Epithelial cell of proximal tubule (primary cell): ENCODE results near the gene RELL2. TPM values are rescaled to one million over a fixed set of nuclear protein-coding genes. Genes with fewer than 3 reads are reported as not detected.

Source experiments
- DNase-seq: peaks from one replicate; pipeline ENCODE4 v3.0.0-alpha.2; 2011; ENCODE audit warnings: low read depth
- H3K4me3 ChIP-seq: 2 replicates; pipeline ENCODE4 v1.5.1; 2011; ENCODE audit warnings: low read depth, mild to moderate bottlenecking, low read length
- total RNA-seq: library from RNA; depleted of rRNA; stranded (reverse); fragments of >200 nt; gene quantifications from 2 replicates; pipeline ENCODE4 v1.2.3, GENCODE V29; 2015
- TF ChIP-seq, protein P1 (sequence below): conservative IDR thresholded peaks from 2 replicates; pipeline ENCODE4 v1.5.1; 2012; ENCODE audit warnings: low read depth, mild to moderate bottlenecking, low read length

The RELL2 gene, protein sequence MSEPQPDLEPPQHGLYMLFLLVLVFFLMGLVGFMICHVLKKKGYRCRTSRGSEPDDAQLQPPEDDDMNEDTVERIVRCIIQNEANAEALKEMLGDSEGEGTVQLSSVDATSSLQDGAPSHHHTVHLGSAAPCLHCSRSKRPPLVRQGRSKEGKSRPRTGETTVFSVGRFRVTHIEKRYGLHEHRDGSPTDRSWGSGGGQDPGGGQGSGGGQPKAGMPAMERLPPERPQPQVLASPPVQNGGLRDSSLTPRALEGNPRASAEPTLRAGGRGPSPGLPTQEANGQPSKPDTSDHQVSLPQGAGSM
- 3.3 and 10.3 TPM in 2 replicates for total RNA-seq

DNA sequence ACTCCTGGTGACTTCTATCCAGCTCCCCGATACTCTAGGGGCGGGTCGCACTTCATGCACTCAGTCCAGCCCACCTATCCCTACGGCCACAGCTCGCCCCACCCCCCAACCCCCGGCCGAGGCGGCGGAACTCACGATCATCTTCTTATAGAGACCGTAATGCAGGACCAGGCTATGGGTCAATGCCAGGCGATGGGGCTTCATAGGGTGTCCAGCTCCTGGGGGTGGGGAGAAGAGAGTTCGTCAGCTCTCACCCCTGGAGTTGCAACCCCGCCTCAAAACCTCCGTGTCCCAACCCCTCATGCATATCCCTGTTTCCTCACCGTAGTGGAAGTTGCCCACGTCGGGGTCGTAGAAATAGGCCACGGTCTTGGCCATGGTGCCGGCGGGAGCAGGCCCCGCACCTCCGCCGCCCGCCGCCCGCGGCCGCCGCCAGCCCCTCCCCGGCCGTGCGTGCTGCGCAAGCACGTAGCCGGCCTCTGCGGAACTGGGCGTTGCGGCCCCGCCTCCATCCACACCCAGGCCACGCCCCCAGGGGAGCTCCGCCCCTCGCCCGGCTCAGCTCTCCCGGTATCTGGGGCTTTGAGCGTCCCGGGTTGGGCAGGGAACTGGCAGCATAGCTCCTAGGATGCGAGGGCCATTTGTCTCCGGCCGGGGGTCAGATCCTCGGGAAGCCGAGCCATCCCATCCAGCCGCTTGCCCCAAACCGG is at the start of gene RELL2, which contains the start of gene HDAC3:
Gene RELL2, plus strand, starts transcription at position 585 of the 710 bp plus-strand sequence. CDS start 1,229 bp downstream, outside the sequence.
Gene HDAC3, minus strand, starts transcription at position 437 of the 710 bp plus-strand sequence. Its CDS starts 59 bp downstream, at position 378.
- peak within 1 kb of the TSS; percentile 67 for H3K4me3 ChIP-seq
- DNase-seq: no peak
- TF ChIP-seq, protein P1, sequence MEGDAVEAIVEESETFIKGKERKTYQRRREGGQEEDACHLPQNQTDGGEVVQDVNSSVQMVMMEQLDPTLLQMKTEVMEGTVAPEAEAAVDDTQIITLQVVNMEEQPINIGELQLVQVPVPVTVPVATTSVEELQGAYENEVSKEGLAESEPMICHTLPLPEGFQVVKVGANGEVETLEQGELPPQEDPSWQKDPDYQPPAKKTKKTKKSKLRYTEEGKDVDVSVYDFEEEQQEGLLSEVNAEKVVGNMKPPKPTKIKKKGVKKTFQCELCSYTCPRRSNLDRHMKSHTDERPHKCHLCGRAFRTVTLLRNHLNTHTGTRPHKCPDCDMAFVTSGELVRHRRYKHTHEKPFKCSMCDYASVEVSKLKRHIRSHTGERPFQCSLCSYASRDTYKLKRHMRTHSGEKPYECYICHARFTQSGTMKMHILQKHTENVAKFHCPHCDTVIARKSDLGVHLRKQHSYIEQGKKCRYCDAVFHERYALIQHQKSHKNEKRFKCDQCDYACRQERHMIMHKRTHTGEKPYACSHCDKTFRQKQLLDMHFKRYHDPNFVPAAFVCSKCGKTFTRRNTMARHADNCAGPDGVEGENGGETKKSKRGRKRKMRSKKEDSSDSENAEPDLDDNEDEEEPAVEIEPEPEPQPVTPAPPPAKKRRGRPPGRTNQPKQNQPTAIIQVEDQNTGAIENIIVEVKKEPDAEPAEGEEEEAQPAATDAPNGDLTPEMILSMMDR: no peak

DNA sequence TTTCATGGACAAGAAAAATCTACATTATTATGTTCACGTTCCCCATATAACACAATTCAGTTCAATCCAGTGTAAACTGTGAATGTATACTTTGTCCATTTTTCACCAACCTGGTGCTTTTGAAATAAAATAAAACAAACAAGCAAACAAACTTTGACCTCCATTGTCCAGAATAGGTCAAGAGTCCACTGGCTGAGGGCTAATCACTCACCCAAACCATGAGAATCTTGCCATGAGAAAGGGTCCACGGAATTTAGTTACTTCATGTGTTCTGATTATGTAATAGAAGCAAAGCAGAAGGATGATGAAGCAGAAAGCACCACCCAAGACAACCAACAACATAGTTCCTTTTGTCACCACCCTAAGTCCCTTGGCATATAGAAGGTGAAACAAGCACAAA is 46.7 kb upstream of the RELL2 start:
- TF ChIP-seq, protein P1: no peak
- DNase-seq: no peak
- no peak overlapping the region for H3K4me3 ChIP-seq

DNA sequence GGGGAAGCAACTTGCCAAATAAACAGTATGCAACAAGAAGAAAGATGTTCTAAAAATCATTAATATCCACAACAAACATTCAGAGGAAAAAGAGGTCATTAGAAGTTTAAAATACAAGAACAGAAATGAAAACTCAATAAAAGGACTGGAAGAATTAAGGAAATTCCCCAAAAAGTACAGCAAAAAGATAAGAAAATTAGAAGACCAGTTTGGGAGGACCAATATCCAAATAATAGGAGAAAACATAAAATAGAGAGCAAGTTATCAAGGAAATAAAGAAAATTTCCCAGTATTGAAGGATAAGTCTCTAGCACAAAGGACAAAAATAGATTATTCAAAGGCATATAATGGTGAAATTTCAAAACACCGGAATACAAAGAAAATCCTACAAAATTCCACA is 39.9 kb upstream of the RELL2 start:
- no peak for DNase-seq
- no peak overlapping the region for H3K4me3 ChIP-seq
- TF ChIP-seq, protein P1: no peak

DNA sequence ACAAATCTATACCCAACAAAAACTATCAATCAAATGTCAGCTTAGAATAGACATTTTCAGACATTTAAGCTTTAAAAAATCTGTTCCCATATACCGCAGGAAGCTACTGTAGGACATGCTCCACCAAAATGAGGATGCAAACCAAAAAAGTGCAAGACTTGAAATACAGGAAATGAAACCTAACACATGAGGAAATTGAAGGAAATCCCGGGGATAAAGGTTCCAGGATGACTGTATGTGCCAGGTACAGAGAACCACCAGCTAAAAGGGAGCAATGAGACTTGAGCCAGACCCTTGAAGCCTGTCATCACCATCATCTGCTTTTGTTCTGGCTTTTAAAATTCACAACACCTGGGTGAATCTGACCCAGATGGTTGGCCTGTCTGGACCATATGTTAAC is 39.4 kb upstream of the RELL2 start:
- no peak overlapping the region for H3K4me3 ChIP-seq
- TF ChIP-seq, protein P1: no peak
- DNase-seq: no peak

DNA sequence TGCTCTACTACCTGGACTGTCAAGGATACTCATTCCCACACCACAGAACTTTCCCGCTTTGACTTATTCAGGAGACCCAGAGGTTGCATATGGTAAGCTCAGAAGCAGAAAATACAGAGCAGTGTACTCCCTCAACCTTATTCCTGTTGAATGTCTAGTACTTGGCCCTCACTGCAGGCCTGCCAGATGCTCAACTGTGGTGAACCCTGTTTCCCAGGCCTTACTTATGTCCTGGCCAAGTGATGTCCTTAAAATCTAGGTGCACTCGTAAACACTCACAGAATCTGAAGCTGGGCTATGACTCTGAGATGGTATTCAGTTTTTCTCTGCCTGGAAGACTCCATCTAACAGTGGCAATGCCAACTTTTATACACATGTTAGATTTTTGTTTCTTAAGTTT is 39.0 kb upstream of the RELL2 start:
- TF ChIP-seq, protein P1: no peak
- no peak for DNase-seq
- H3K4me3 ChIP-seq: no peak overlapping the region

DNA sequence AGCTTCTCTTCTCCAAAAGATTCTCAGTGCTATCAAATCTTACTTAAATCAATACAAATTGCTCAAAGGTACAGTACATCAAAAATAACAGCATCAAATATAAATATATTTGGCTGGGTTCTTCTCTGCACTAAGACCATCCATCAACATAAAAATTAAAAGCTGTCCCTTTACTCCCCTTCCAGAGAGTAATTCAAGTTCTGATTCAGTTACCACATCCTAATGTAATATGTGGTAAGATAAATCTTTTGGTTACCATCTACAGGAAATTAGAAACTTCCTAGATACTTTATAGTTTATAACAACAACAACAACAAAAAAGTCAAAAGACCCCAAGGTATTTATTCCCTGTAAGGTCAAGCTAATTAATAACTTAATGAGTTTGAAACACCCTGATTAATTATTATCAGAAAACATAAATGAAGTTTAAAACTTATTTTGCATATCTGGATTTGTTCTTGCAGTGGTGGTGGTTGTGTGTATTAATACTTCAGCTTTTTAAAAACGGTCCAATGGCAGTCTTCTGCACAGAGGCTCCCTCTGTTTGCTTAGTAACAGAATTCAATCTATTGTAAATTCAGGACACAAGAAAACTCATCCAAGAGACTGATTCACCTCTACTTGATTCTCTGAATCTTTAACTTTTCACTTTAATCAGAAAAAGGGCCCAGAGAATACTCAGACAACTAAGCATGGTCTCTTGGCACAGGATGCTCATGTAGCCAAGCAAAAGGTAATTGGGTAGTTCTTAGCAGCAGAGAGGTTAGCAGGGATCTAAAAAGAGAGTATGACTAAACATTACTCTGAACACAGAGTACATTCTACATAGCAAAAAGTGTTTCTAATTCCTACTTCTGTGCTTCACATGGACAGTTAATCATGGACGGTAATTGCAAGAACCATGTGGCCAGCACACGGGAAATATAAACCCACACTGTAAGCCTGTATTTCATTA is 38.1 kb upstream of the RELL2 start:
- DNase-seq: peak; percentile 56
- no peak overlapping the region for H3K4me3 ChIP-seq
- TF ChIP-seq, protein P1: no peak
